ENCODE results near the gene ACTR2.

Gene ACTR2

DNA sequence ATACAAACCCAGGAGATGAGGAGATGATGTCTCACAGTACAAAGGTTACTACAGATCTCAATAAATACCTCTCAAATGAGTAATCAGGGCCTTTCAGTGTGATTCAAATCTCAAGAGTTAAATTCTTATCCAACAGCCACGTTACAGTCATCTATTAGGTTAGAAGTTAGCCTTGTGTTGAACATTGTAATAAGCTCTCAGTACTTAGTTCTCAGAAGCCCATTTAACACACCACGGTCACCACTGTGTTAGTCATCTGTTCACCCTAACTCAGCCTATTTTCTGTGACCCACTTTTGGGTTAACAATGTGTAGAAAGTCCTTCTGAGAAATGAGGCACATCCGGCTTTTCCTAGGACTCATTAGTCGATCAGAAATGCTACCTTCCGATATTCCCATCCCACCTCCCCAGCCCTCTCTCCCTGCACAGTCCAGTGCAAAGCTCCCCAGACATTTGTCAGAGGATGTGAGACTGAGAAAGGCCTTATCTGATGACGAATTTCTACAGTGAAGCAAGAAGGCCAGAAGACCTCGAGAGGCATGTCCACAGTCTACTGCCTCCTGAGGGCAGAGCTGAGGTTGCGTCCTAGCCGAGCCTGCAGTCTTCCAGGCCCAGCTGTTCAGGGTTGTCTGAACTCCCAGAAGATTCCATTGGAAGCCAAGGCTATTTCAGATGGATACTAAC, 92.6 kb downstream of the ACTR2 start:
- peak; percentile 43 for DNase-seq
- Mint-ChIP-seq H3K27ac (peak overlapping the region; percentile 90), H3K9me3 (no peaks in the 10 kb centered on the region), H3K4me3 (no peak overlapping the region), H3K27me3 (no peaks in the 10 kb centered on the region), H3K4me1 (ENCODE audit: low read depth) (peaks cover 24% of the 10 kb centered on the region), H3K36me3 (ENCODE audit: low read depth) (no peaks in the 10 kb centered on the region)
